LNCaP clone FGC (cell line): ENCODE results near the gene ZKSCAN1.

Experiments
- DNase-seq: peaks from one replicate; pipeline ENCODE4 v3.0.0-alpha.2; 2011; ENCODE audit warnings: low read depth
- H3K4me3 ChIP-seq: 2 replicates; pipeline ENCODE4 v1.5.1; 2011; ENCODE audit warnings: mild to moderate bottlenecking, low read depth, low read length, control low read depth
- TF ChIP-seq, protein P1 (sequence below): IDR thresholded peaks from 2 replicates; pipeline ENCODE4 v1.5.1; 2012; ENCODE audit warnings: mild to moderate bottlenecking; ENCODE audit not compliant: control insufficient read depth, insufficient read depth; ENCODE audit errors: extremely low read depth

The ZKSCAN1 gene

DNA sequence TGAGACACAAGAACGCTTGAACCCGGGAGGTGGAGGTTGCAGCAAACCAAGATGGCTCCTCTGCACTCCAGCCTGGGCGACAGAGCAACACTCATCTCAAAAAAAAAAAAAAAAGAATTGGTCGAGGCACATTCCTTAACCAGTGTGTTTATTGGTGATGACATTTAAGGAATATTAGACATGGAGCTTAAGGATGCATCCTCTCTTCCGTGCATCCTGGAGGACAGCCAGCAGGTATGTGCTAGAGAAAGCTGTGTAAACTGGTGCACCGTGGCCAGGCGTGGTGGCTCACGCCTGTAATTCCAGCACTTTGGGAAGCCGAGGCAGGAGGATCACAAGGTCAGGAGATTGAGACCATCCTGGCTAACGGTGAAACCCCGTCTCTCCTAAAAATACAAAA, 11.8 kb downstream of the ZKSCAN1 start:
- H3K4me3 ChIP-seq: no peak overlapping the region
- TF ChIP-seq, protein P1, sequence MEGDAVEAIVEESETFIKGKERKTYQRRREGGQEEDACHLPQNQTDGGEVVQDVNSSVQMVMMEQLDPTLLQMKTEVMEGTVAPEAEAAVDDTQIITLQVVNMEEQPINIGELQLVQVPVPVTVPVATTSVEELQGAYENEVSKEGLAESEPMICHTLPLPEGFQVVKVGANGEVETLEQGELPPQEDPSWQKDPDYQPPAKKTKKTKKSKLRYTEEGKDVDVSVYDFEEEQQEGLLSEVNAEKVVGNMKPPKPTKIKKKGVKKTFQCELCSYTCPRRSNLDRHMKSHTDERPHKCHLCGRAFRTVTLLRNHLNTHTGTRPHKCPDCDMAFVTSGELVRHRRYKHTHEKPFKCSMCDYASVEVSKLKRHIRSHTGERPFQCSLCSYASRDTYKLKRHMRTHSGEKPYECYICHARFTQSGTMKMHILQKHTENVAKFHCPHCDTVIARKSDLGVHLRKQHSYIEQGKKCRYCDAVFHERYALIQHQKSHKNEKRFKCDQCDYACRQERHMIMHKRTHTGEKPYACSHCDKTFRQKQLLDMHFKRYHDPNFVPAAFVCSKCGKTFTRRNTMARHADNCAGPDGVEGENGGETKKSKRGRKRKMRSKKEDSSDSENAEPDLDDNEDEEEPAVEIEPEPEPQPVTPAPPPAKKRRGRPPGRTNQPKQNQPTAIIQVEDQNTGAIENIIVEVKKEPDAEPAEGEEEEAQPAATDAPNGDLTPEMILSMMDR: no peak
- no peak for DNase-seq

- no peak for DNase-seq
- H3K4me3 ChIP-seq: no peak overlapping the region
- TF ChIP-seq, protein P1: no peak
These were observed 14.2 kb downstream of the ZKSCAN1 start for GRCh38 chr7:100029596-100029995.

GRCh38 chr7:100033526-100033925, 18.1 kb downstream of the ZKSCAN1 start:
- DNase-seq: no peak
- H3K4me3 ChIP-seq: no peak overlapping the region
- TF ChIP-seq, protein P1: no peak

GRCh38 chr7:100034871-100035510, 19.6 kb downstream of the ZKSCAN1 start:
- no peak for DNase-seq
- TF ChIP-seq, protein P1: no peak
- no peak overlapping the region for H3K4me3 ChIP-seq

GRCh38 chr7:100035876-100036275, 20.5 kb downstream of the ZKSCAN1 start:
- no peak overlapping the region for H3K4me3 ChIP-seq
- DNase-seq: no peak
- TF ChIP-seq, protein P1: no peak

GRCh38 chr7:100038326-100038725, 22.9 kb downstream of the ZKSCAN1 start:
- TF ChIP-seq, protein P1: no peak
- H3K4me3 ChIP-seq: no peak overlapping the region
- no peak for DNase-seq

DNA sequence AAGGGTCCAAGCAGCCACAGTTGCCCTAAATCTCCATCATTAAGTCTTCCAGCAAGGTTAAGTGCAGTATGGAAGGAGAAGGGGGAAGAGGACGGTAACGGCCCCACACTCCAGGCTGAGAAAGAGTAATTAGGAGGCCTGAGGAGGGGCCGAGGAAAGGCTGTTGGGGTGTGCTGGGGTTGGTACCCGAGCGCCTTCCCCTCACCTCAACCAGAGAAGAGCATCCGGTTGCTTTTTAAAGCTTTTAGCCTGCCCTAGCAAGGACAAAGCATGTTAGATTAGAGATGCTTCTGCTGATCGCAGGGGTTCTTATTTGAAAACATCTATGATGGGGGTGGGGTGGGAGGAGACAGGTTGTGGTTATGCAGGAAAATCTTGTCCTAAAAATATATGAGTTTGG, 25.2 kb downstream of the ZKSCAN1 start:
- DNase-seq: no peak
- TF ChIP-seq, protein P1: no peak

More for the DNA sequence above, 25.2 kb downstream of the ZKSCAN1 start:
- no peak overlapping the region for H3K4me3 ChIP-seq
